GM19099 (cell line): Measurements from ENCODE around the gene CAMK1G.

Experiments
- POLR2A ChIP-seq: IDR thresholded peaks from 3 replicates; pipeline ENCODE4 v1.6.1; 2011; ENCODE audit warnings: low read depth; ENCODE audit not compliant: insufficient read length; ENCODE audit errors: extremely low read depth

The CAMK1G gene

DNA sequence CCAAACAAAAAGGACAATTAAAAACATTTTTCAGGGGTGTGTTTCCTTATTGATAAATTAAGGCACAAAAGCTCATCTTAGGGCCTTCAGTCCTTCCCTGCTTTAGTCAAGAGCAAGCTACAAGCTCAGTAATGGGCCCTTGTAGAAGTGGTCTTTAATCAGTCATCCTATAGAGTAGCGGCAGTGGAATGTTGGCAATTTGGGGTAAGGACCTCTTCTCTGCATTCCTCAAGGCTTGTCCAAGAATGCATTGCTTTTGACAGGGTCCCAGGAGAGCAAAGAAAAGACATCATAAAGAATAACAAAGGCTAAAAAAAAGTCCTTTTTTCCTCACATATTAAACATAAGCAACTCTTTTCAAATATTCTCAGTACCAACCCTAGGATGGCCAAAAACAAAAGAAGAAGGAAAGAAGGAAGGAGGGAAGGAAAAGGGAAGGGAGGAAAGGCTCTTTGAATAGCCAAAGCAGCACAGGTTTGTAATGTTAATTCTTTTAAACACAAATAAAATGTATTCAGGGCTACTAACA, 27.3 kb upstream of the CAMK1G start:
- TF ChIP-seq POLR2A, result no peak

DNA sequence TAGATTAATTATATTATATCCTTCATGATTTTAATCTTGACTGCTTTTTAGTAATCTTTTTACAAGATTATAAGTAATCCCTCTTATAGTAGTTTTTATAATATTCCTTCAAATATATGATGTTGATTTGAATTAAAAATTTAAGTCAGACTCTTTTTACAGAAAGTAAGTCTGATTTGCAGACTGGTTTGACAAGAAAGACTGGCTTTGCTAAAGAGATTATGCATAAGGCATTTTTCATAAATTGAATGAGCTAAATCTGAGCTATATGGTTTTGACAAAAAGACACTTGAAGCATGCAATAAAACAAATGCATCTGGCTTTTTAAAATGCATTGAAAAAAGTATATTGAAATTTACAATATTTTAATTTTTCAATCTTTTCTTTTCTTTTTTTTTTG, 26.3 kb upstream of the CAMK1G start:
- TF ChIP-seq POLR2A, result no peak

- no peak for TF ChIP-seq POLR2A
Observed at GRCh38 chr1:209560529-209560928, 23.0 kb upstream of the CAMK1G start.

- no peak for TF ChIP-seq POLR2A
Observed at GRCh38 chr1:209560952-209561351, 22.6 kb upstream of the CAMK1G start.

DNA sequence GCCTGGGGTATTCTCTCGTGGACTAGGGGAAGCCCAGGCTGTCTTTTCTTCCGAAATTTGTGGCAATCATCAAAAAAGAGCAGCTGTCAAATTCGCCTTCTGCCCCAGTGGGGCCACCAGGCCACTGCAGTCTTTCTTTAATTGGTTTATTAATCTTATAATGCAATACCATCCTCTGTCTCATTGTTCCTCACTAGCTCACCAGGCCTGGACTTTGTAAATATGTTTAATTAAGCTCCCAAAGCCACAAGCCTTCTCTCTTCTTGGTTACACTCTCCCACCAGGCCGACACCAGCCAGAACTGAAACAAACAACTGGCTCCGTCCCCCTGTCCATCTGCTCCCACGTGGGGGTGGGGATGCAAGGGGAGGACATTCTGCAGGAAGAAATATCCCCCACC, 22.0 kb upstream of the CAMK1G start:
- no peak for TF ChIP-seq POLR2A

DNA sequence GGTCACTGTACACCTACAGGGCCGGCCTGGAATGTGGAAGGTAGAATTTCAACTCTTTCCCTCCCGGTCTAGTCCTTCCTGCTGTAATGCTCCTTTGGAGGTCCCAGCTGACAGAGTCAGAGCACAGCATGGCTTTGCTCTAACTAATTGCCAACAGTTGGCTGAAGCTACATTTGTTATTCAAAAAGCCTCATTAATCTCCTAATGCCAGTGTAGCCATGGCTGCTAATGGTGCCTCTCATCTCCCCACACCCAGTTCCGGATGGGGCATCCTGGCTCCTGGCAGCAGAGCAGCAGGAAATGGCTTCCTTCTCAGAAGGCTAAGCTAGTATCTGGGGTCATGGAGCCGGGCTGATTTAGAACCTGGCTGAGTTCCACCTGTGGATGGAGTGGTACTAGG, 18.7 kb upstream of the CAMK1G start:
- TF ChIP-seq POLR2A, result no peak

- TF ChIP-seq POLR2A, result no peak
Observed at GRCh38 chr1:209565759-209566678, 17.5 kb upstream of the CAMK1G start.

DNA sequence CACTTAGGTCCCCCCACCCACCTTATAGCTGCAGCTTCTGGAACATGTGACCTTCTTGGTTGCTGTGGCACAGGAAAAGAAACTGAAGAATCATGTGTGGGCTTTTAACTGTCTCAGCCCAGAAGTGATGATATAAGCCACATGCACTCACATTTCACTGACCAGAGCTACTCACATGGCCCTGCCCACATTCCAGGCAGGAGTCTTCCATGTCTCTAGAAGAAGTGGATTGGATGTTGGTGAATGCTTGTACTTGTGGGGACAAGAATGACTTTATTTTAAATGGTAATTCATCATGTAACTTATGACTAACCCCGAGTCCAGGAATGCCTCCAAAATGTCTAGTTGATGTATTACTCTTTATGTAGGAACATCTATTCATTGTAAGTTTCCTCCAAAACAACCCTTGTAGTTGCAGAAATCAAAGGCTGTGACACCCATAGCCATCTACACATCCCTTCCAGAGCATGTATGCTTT, 15.8 kb upstream of the CAMK1G start:
- TF ChIP-seq POLR2A, result no peak

- TF ChIP-seq POLR2A, result no peak
Observed at GRCh38 chr1:209569455-209570207, 13.9 kb upstream of the CAMK1G start.

GRCh38 chr1:209570743-209571142, 12.8 kb upstream of the CAMK1G start:
- TF ChIP-seq POLR2A, result no peak

- no peak for TF ChIP-seq POLR2A
Observed at GRCh38 chr1:209576392-209577197, 6.9 kb upstream of the CAMK1G start.

DNA sequence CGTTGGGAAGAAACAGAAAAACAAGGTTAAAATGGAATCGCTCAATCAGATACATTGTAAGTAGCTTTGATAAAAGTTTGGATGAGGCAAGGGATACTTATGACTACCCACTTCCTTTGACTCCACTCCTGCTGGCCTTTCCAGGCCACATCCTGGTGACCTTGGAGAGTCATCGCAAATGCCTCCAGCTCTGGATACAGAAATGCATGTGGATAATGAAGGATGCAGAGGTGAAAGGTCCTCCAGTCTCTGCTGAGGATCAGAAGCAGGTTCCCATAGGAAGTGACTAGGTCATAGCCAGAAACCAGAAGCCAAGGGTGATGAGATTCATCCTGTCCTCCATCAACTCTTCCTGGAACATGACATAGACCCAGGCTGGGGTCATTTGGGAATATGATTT, 6.2 kb upstream of the CAMK1G start:
- no peak for TF ChIP-seq POLR2A

DNA sequence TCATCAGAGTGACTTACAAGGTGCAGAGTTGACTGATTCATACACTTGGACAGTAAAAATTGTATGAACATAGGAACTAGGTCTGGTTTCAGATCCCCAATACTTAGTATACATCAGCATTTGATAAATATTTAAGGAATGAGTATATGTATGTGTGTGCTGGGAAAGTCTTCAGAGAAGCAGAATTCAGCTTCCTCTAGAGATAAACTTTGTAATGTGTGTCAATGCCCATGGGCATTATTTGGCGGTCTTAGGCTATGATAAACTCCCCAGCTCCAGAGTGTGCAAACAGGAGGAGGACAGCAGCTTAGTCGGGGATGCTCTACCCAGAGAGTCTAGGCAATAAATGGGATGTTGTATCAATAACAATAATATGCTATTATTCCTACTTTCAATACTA, 2.9 kb upstream of the CAMK1G start:
- no peak for TF ChIP-seq POLR2A

GRCh38 chr1:209584231-209584672, 738 bp downstream of the CAMK1G start:
- TF ChIP-seq POLR2A, result no peak

DNA sequence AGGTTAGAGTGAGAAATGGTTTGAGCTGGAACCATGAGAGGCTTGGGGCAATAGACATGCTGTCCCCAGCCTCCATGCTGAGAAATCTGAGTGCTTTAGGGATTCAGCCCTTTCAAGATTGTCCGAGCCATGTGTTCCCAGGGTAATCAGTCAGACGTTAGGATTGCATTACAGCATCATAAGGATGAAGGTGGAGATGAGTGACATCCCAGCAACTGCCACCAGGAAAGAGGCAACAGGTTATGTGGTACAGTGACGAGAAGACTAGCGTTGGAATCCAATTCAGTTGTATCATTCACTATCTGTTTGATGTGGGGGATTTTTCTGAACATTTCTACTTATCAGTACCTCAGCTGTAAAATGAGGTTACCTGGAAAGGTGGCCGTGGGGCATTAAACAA, 1.7 kb downstream of the CAMK1G start:
- TF ChIP-seq POLR2A, result no peak
